Measurements from ENCODE around the gene RELN.
A peak's percentile ranks its signal among the peaks of the same experiment; 100 is the strongest.
"Not testable (repeated sequence)": the region's sequence is repeated elsewhere in the genome, so short reads cannot be mapped to it uniquely, and the experiment has no call there.

Gene RELN

DNA sequence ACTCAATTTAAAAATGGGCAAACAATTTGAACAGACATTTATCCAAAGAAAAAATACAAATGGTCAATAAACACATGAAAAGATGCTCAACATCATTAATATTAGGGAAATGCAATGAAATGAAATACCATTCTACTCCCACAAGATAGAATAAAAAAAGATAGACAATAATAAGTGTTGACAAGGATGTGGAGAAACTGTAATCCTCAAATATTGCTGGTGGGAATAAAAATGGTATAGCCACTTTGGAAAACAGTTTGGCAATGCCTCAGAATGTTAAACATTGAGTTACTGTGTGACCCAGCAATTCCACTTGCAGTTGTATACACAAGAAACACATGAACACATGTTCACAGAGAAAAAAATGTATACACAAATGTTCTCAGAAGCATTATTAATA is 197.6 kb downstream of the RELN start:
- Histone ChIP-seq H3K56ac (ENCODE audit: low read length) (no peak overlapping the region), H3K4me3 (ENCODE audit: low read length) (no peak overlapping the region), H3K79me2 (ENCODE audit: control insufficient read depth, insufficient read depth, low read length) (no peaks in the 10 kb centered on the region), H3K4me1 (ENCODE audit: control insufficient read depth, low read depth, low read length) (no peaks in the 10 kb centered on the region), H3K4ac (ENCODE audit: low read depth, low read length) (no peak overlapping the region), H3K79me1 (ENCODE audit: low read length) (no peaks in the 10 kb centered on the region), H2AK5ac (ENCODE audit: low read length) (no peak overlapping the region), H3K27ac (ENCODE audit: low read depth, low read length) (no peak overlapping the region), H3K27me3 (ENCODE audit: insufficient read depth, low read length, poor library complexity) (no peaks in the 10 kb centered on the region), H2BK120ac (ENCODE audit: low read depth, low read length) (no peak overlapping the region), H2BK5ac (ENCODE audit: low read length) (no peak overlapping the region), H3K9ac (ENCODE audit: low read length) (no peak overlapping the region), H4K5ac (ENCODE audit: low read length) (no peak overlapping the region), H2BK15ac (replicated peaks; ENCODE audit: low read depth) (no peak overlapping the region), H3K18ac (ENCODE audit: low read length) (no peak overlapping the region), H3K23ac (ENCODE audit: low read length) (no peak overlapping the region), H4K8ac (ENCODE audit: low read depth, low read length) (no peak overlapping the region), H3K36me3 (ENCODE audit: control insufficient read depth, insufficient read depth, low read length) (no peaks in the 10 kb centered on the region), H3K4me2 (ENCODE audit: low read length) (no peak overlapping the region)
- DNase-seq = no peak

DNA sequence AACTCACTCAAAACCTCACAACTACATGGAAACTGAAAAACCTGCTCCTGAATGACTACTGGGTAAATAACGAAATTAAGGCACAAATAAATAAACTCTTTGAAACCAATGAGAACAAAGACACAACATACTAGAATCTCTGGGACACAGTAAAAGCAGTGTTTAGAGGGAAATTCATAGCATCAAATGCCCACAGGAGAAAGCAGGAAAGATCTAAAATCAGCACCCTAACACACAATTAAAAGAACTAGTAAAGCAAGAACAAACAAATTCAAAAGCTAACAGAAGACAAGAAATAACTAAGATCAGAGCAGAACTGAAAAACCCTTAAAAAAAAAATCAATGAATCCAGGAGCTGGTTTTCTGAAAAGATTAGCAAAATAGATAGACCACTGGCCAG is 202.4 kb downstream of the RELN start:
- H2BK120ac ChIP-seq (ENCODE audit: low read depth, low read length); H3K4ac ChIP-seq (ENCODE audit: low read depth, low read length); H3K4me3 ChIP-seq (ENCODE audit: low read length); H3K79me1 ChIP-seq (ENCODE audit: low read length); DNase-seq; H4K5ac ChIP-seq (ENCODE audit: low read length); H3K56ac ChIP-seq (ENCODE audit: low read length); H3K36me3 ChIP-seq (ENCODE audit: control insufficient read depth, insufficient read depth, low read length); H3K79me2 ChIP-seq (ENCODE audit: control insufficient read depth, insufficient read depth, low read length); H3K23ac ChIP-seq (ENCODE audit: low read length); H3K9ac ChIP-seq (ENCODE audit: low read length); H3K4me2 ChIP-seq (ENCODE audit: low read length); H3K27me3 ChIP-seq (ENCODE audit: insufficient read depth, low read length, poor library complexity); H2AK5ac ChIP-seq (ENCODE audit: low read length); H4K8ac ChIP-seq (ENCODE audit: low read depth, low read length); H2BK5ac ChIP-seq (ENCODE audit: low read length); H3K27ac ChIP-seq (ENCODE audit: low read depth, low read length); H2BK15ac ChIP-seq (replicated peaks; ENCODE audit: low read depth); H3K4me1 ChIP-seq (ENCODE audit: control insufficient read depth, low read depth, low read length); H3K18ac ChIP-seq (ENCODE audit: low read length): not testable (repeated sequence)
- no CpG with 5 or more reads among the region's 1 CpG for WGBS (ENCODE audit: extremely low coverage, insufficient coverage, low lambda C conversion rate)

DNA sequence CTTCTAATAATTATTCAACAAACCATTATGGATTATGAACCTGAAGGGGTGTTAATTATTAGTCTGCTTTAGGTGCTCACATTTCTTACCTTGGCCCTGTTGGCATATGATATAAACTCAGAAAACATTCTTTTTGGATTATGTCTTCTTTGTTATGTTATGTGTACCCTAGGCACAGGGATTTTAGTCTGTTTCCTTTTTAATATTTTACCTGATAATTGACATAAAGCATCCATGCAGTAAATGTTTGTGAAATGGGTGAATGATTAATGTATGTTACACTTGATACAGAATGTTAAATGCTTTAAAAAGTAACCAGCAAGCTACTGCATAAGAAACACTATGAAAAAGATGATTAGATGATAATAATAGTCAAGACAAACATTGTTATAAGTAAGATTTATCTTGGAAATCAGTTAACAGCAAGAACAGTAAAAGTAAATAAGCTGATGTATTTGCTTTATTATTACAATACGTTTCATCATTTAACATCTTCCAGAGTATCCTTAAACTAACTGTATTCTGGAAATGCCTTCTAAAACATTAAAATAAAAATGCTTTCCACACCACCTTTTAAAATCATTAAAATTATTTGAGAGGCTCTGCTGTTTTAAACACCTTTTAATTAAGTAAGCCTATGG is 204.7 kb downstream of the RELN start:
- Histone ChIP-seq H3K27ac (ENCODE audit: low read depth, low read length) (no peak overlapping the region), H3K4me2 (ENCODE audit: low read length) (no peak overlapping the region), H3K23ac (ENCODE audit: low read length) (no peak overlapping the region), H4K8ac (ENCODE audit: low read depth, low read length) (no peak overlapping the region), H2BK5ac (ENCODE audit: low read length) (no peak overlapping the region), H3K36me3 (ENCODE audit: control insufficient read depth, insufficient read depth, low read length) (no peaks in the 10 kb centered on the region), H3K79me1 (ENCODE audit: low read length) (no peaks in the 10 kb centered on the region), H3K4me3 (ENCODE audit: low read length) (no peak overlapping the region), H3K79me2 (ENCODE audit: control insufficient read depth, insufficient read depth, low read length) (no peaks in the 10 kb centered on the region), H3K4ac (ENCODE audit: low read depth, low read length) (no peak overlapping the region), H2BK15ac (replicated peaks; ENCODE audit: low read depth) (no peak overlapping the region), H3K9ac (ENCODE audit: low read length) (no peak overlapping the region), H3K18ac (ENCODE audit: low read length) (no peak overlapping the region), H2BK120ac (ENCODE audit: low read depth, low read length) (no peak overlapping the region), H2AK5ac (ENCODE audit: low read length) (no peak overlapping the region), H4K5ac (ENCODE audit: low read length) (no peak overlapping the region), H3K27me3 (ENCODE audit: insufficient read depth, low read length, poor library complexity) (no peaks in the 10 kb centered on the region), H3K4me1 (ENCODE audit: control insufficient read depth, low read depth, low read length) (no peaks in the 10 kb centered on the region), H3K56ac (ENCODE audit: low read length) (no peak overlapping the region)
- no CpG with 5 or more reads among the region's 1 CpG for WGBS (ENCODE audit: extremely low coverage, insufficient coverage, low lambda C conversion rate)
- no peak for DNase-seq

DNA sequence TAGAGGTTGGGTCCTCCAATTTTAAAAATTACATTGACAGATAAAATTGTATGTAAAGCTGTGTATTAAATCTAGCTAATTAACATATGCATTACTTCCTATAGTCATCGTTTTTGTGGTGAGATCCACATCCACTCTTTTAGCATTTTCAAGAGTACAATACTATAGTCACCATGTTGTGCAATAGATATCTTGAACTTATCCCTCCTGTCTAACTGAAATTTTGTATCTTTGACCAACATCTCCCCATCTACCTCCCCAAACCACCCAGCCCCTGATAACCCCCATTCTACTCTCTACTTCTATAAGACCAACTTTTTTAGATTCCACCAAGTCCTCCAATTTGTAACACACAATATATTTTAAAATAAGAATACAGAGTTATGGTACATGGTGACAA is 208.0 kb downstream of the RELN start:
- no peak overlapping the region for H2BK120ac ChIP-seq (ENCODE audit: low read depth, low read length)
- no CpG with 5 or more reads among the region's 1 CpG for WGBS (ENCODE audit: extremely low coverage, insufficient coverage, low lambda C conversion rate)
- no peaks in the 10 kb centered on the region for H3K36me3 ChIP-seq (ENCODE audit: control insufficient read depth, insufficient read depth, low read length)
- H2AK5ac ChIP-seq (ENCODE audit: low read length) = no peak overlapping the region
- no peak for DNase-seq
- no peak overlapping the region for H3K18ac ChIP-seq (ENCODE audit: low read length)
- H3K27me3 ChIP-seq (ENCODE audit: insufficient read depth, low read length, poor library complexity) = no peaks in the 10 kb centered on the region
- H3K4me2 ChIP-seq (ENCODE audit: low read length) = no peak overlapping the region
- no peak overlapping the region for H3K4me3 ChIP-seq (ENCODE audit: low read length)
- H3K27ac ChIP-seq (ENCODE audit: low read depth, low read length) = no peak overlapping the region
- H4K8ac ChIP-seq (ENCODE audit: low read depth, low read length) = no peak overlapping the region
- H3K56ac ChIP-seq (ENCODE audit: low read length) = no peak overlapping the region
- H3K23ac ChIP-seq (ENCODE audit: low read length) = no peak overlapping the region
- no peak overlapping the region for H2BK5ac ChIP-seq (ENCODE audit: low read length)
- no peak overlapping the region for H3K4ac ChIP-seq (ENCODE audit: low read depth, low read length)
- H3K79me2 ChIP-seq (ENCODE audit: control insufficient read depth, insufficient read depth, low read length) = no peaks in the 10 kb centered on the region
- H3K9ac ChIP-seq (ENCODE audit: low read length) = no peak overlapping the region
- no peak overlapping the region for H4K5ac ChIP-seq (ENCODE audit: low read length)
- no peaks in the 10 kb centered on the region for H3K79me1 ChIP-seq (ENCODE audit: low read length)
- H2BK15ac ChIP-seq (replicated peaks; ENCODE audit: low read depth) = no peak overlapping the region
- no peaks in the 10 kb centered on the region for H3K4me1 ChIP-seq (ENCODE audit: control insufficient read depth, low read depth, low read length)

DNA sequence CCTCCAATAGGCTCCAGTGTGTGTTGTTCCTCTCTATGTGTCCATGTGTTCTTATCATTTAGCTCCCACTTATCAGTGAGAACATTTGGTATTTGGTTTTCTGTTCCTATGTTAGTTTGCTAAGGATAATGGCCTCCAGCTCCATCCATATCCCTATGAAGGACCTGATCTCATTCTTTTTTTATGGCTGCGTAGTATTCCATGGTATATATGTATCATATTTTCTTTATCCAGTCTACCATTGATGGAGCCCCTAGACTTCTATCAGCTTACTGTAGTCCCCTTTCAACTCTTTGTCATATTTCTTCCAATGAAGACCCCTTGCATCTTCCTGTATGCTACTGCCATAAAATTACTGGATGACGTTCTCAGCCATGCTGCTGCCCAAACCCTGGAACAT is 208.9 kb downstream of the RELN start:
- no CpG with 5 or more reads among the region's 2 CpGs for WGBS (ENCODE audit: extremely low coverage, insufficient coverage, low lambda C conversion rate)
- DNase-seq; H3K4ac ChIP-seq (ENCODE audit: low read depth, low read length); H2BK5ac ChIP-seq (ENCODE audit: low read length); H2AK5ac ChIP-seq (ENCODE audit: low read length); H3K79me1 ChIP-seq (ENCODE audit: low read length); H3K4me2 ChIP-seq (ENCODE audit: low read length); H2BK120ac ChIP-seq (ENCODE audit: low read depth, low read length); H3K36me3 ChIP-seq (ENCODE audit: control insufficient read depth, insufficient read depth, low read length); H2BK15ac ChIP-seq (replicated peaks; ENCODE audit: low read depth); H4K5ac ChIP-seq (ENCODE audit: low read length); H3K27me3 ChIP-seq (ENCODE audit: insufficient read depth, low read length, poor library complexity); H3K23ac ChIP-seq (ENCODE audit: low read length); H3K27ac ChIP-seq (ENCODE audit: low read depth, low read length); H3K79me2 ChIP-seq (ENCODE audit: control insufficient read depth, insufficient read depth, low read length); H3K18ac ChIP-seq (ENCODE audit: low read length); H4K8ac ChIP-seq (ENCODE audit: low read depth, low read length); H3K4me1 ChIP-seq (ENCODE audit: control insufficient read depth, low read depth, low read length); H3K9ac ChIP-seq (ENCODE audit: low read length); H3K56ac ChIP-seq (ENCODE audit: low read length); H3K4me3 ChIP-seq (ENCODE audit: low read length): not testable (repeated sequence)

DNA sequence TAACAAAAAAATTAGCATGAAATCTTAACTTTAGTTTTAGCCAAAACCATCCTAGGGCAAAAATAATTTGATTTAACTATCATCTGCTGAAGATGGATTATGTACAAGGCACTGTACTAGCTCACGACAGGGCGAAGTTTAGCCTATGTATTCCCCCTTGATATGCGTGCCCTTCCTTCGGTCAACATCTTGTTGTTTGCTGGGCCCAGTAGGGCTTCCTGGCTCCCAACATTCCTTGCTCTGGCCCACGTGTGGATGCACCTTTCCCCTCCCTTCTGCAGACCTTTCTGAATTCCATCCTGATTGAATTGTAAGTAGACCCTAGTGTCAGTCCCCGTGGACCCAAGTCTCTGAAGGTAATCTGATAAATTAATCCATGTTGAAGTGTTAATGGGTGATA is 212.0 kb downstream of the RELN start:
- H2BK120ac ChIP-seq (ENCODE audit: low read depth, low read length) = no peak overlapping the region
- no peaks in the 10 kb centered on the region for H3K4me1 ChIP-seq (ENCODE audit: control insufficient read depth, low read depth, low read length)
- no peak overlapping the region for H3K4me3 ChIP-seq (ENCODE audit: low read length)
- no peak overlapping the region for H3K27ac ChIP-seq (ENCODE audit: low read depth, low read length)
- no peak overlapping the region for H3K56ac ChIP-seq (ENCODE audit: low read length)
- no peaks in the 10 kb centered on the region for H3K79me2 ChIP-seq (ENCODE audit: control insufficient read depth, insufficient read depth, low read length)
- no peak overlapping the region for H2AK5ac ChIP-seq (ENCODE audit: low read length)
- H3K9ac ChIP-seq (ENCODE audit: low read length) = no peak overlapping the region
- no peaks in the 10 kb centered on the region for H3K79me1 ChIP-seq (ENCODE audit: low read length)
- no peak overlapping the region for H3K18ac ChIP-seq (ENCODE audit: low read length)
- H3K4me2 ChIP-seq (ENCODE audit: low read length) = no peak overlapping the region
- H3K27me3 ChIP-seq (ENCODE audit: insufficient read depth, low read length, poor library complexity) = no peaks in the 10 kb centered on the region
- H2BK15ac ChIP-seq (replicated peaks; ENCODE audit: low read depth) = no peak overlapping the region
- no peak overlapping the region for H3K23ac ChIP-seq (ENCODE audit: low read length)
- no peaks in the 10 kb centered on the region for H3K36me3 ChIP-seq (ENCODE audit: control insufficient read depth, insufficient read depth, low read length)
- H4K5ac ChIP-seq (ENCODE audit: low read length) = no peak overlapping the region
- H3K4ac ChIP-seq (ENCODE audit: low read depth, low read length) = peak overlapping the region; percentile 27
- no peak overlapping the region for H4K8ac ChIP-seq (ENCODE audit: low read depth, low read length)
- WGBS (ENCODE audit: extremely low coverage, insufficient coverage, low lambda C conversion rate) = no CpG with 5 or more reads among the region's 6 CpGs
- DNase-seq = peak; percentile 11
- no peak overlapping the region for H2BK5ac ChIP-seq (ENCODE audit: low read length)
